ENCODE measurements around the gene C3orf49. TPM values are rescaled to one million over a fixed set of nuclear protein-coding genes. Genes with fewer than 3 reads are reported as not detected.

C3orf49 gene
- total RNA-seq, 1 donor from 2014 or later, result not detected

DNA sequence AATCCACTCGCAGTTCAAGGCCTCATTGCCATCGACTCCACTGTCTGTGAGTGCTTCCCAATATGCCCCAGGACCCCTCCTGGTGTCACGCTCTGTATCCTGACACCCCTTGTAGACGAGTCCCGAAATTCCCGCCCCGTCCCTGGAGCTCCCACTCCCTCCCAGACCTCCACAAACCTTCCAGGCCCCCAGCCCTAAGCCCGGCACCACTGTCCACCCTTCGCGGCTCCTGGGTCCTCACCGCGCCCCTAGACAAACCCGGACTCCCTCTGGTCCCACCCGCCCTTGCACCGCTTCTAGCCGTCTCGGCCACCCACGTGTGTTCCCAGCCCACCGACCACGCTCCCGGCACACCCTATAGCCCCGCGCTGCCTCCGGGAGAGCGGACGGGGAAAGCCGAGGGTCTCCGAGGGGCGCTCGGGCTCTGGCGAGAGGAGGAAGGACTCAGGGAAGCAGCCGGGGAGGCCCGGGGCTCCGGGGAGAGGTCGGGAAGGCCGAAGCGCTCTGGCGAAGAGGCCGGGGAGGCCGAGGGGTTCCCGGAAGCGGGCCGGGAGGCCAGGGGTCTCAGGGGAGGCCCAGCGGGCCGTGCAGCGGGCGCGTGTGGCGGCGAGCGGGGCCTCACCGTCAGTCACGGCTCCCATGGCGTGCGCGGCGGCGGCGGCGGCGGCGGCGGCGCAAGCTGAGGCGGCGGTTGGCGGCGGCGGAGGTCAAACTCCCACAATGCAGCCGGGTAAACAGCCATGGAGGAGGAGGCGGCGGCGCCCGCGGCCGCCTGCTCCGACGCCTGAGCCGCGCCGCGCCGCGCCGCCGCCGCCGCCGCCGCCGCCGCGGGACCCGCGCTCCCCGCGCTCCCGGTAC, 44.3 kb downstream of the C3orf49 start, which contains the start of the genes ATXN7 and THOC7:
Gene ATXN7 (plus strand): TSS at position 718 of the 858 bp plus-strand sequence. CDS start 48,732 bp downstream, outside the sequence.
Gene THOC7 (minus strand): TSS at position 656 of the 858 bp plus-strand sequence. CDS start 15 bp downstream, at position 641.
- no peaks in the 10 kb centered on the region for H3K36me3 ChIP-seq (ENCODE audit: control insufficient read depth in 3 of 3, insufficient read depth in 3 of 3, low read length in 3 of 3)
- H3K27ac ChIP-seq (ENCODE audit: low read depth, low read length), result peak within 1 kb of the TSS; percentile 89
- H3K4me3 ChIP-seq (ENCODE audit: low read length in 3 of 3), result peak within 1 kb of the TSS; percentile 87 to 91 (median 87)
- H3K27me3 ChIP-seq (ENCODE audit: control insufficient read depth in 3 of 3, insufficient read depth in 3 of 3, low read length in 3 of 3), result no peaks in the 10 kb centered on the region
- H3K9ac ChIP-seq (ENCODE audit: low read depth in 1 of 3, low read length in 3 of 3), result peak within 1 kb of the TSS; percentile 87 to 97 (median 92)
- H3K9me3 ChIP-seq (ENCODE audit: control insufficient read depth in 3 of 3, low read length in 3 of 3), result no peaks in the 10 kb centered on the region
- peaks cover 5 to 30% (median 12%) of the 10 kb centered on the region in 3 donors for H3K4me1 ChIP-seq (ENCODE audit: control insufficient read depth in 3 of 3, insufficient read depth in 3 of 3, low read length in 3 of 3)

DNA sequence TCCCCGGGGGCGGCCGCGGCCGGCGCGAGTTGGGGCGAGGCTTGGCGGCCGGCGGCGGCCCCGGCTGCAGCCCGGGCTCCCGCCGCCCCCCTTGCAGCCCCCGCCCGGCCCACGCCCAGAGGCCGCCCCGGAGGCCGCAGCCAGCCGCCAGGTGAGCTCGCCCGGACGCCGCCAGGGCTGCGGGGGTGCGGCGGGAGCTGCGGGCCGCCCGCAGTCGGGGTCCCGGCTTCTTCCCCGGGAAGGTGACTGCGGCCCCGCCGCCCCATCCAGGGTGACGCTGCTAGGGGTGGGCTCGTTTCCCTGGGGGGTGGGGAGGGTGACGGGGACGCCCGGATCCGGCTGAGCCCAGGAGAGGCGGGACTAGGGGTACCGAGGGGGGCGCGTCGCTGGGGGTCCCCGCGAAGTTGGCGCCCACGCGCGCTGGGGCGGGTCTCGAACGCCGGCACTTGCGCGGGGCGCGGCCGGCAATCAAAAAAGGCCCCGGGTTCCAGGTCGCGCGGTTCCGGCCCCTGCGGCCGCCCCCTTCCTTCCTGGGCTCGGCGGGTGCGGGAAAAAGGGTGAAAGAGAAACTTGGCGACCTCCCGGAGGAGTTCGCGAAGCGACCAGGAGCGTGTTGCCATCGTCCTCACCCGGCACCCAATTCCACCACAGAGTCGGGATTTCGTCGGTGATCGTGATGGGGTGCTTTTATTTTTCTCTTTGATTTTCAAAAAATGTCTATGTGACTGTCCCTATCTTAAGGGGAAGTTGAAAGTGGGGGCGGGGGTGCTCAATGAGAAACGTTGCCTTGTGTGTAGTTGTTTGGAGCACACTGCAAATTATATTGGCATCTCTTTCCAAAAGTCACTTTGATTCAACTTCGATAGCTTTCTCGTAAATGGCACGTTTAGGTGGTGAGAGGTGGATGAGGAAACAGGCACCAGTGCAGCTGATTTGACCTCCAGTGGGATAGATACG, 45.2 kb downstream of the C3orf49 start:
- peak overlapping the region; percentile 78 for H3K27ac ChIP-seq (ENCODE audit: low read depth, low read length)
- peak overlapping the region; percentile 67 to 87 (median 74) for H3K4me3 ChIP-seq (ENCODE audit: low read length in 3 of 3)
- peaks cover 5 to 26% (median 12%) of the 10 kb centered on the region in 3 donors for H3K4me1 ChIP-seq (ENCODE audit: control insufficient read depth in 3 of 3, insufficient read depth in 3 of 3, low read length in 3 of 3)
- no peaks in the 10 kb centered on the region for H3K27me3 ChIP-seq (ENCODE audit: control insufficient read depth in 3 of 3, insufficient read depth in 3 of 3, low read length in 3 of 3)
- H3K9ac ChIP-seq (ENCODE audit: low read depth in 1 of 3, low read length in 3 of 3), result peak overlapping the region; percentile 75 to 83 (median 77)
- H3K36me3 ChIP-seq (ENCODE audit: control insufficient read depth in 3 of 3, insufficient read depth in 3 of 3, low read length in 3 of 3), result no peaks in the 10 kb centered on the region
- no peaks in the 10 kb centered on the region for H3K9me3 ChIP-seq (ENCODE audit: control insufficient read depth in 3 of 3, low read length in 3 of 3)

DNA sequence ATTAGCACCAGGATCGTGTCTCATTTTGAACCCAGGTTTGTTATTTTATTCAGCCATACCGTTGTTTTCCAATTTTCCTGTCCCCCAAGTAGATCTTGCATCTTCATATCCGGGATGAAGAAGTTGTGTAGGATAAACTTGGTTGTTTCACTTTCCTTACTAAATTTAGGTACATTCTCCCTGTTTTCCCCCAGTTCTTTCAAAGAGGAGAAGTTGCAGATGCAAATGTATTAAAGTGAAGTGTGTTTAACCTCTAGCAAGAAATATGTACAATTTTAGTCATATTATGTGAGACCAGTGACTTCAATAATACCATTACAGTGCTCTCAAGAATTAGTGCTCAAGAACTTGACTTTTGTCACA, 45.8 kb downstream of the C3orf49 start:
- Histone ChIP-seq H3K4me1 (ENCODE audit: control insufficient read depth in 3 of 3, insufficient read depth in 3 of 3, low read length in 3 of 3) (peaks cover 5 to 26% (median 12%) of the 10 kb centered on the region in 3 donors), H3K9me3 (ENCODE audit: control insufficient read depth in 3 of 3, low read length in 3 of 3) (no peaks in the 10 kb centered on the region), H3K9ac (ENCODE audit: low read depth in 1 of 3, low read length in 3 of 3) (peak overlapping the region; percentile 75 to 83 (median 77)), H3K27ac (ENCODE audit: low read depth, low read length) (peak overlapping the region; percentile 78), H3K27me3 (ENCODE audit: control insufficient read depth in 3 of 3, insufficient read depth in 3 of 3, low read length in 3 of 3) (no peaks in the 10 kb centered on the region), H3K36me3 (ENCODE audit: control insufficient read depth in 3 of 3, insufficient read depth in 3 of 3, low read length in 3 of 3) (no peaks in the 10 kb centered on the region), H3K4me3 (ENCODE audit: low read length in 3 of 3) (peak overlapping the region; percentile 67 to 87 (median 74))

DNA sequence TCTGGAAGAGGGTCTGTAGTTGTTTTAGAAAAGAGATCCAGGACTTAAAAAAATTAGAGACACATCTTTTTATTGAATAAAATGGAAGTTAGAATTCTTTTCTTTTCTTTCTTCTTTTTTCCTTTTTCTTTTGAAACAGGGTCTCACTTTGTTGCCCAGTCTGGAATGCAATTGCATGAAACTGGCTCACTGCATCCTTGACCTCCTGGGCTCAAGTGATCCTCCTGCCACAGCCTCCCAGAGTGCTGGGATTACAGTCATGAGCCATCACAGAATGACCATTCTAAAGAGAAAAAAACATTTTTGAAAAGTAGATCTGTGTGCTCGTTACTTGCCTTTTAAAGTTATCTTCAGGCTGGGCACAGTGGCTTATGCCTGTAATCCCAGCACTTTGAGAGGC, 48.1 kb downstream of the C3orf49 start:
- Histone ChIP-seq H3K27ac (ENCODE audit: low read depth, low read length) (no peak overlapping the region), H3K27me3 (ENCODE audit: control insufficient read depth in 3 of 3, insufficient read depth in 3 of 3, low read length in 3 of 3) (no peaks in the 10 kb centered on the region), H3K4me3 (ENCODE audit: low read length in 3 of 3) (no peak overlapping the region), H3K9me3 (ENCODE audit: control insufficient read depth in 3 of 3, low read length in 3 of 3) (no peaks in the 10 kb centered on the region), H3K36me3 (ENCODE audit: control insufficient read depth in 3 of 3, insufficient read depth in 3 of 3, low read length in 3 of 3) (no peaks in the 10 kb centered on the region), H3K4me1 (ENCODE audit: control insufficient read depth in 3 of 3, insufficient read depth in 3 of 3, low read length in 3 of 3) (peaks cover 15 to 18% (median 15%) of the 10 kb centered on the region in 3 donors), H3K9ac (ENCODE audit: low read depth in 1 of 3, low read length in 3 of 3) (no peak overlapping the region)

DNA sequence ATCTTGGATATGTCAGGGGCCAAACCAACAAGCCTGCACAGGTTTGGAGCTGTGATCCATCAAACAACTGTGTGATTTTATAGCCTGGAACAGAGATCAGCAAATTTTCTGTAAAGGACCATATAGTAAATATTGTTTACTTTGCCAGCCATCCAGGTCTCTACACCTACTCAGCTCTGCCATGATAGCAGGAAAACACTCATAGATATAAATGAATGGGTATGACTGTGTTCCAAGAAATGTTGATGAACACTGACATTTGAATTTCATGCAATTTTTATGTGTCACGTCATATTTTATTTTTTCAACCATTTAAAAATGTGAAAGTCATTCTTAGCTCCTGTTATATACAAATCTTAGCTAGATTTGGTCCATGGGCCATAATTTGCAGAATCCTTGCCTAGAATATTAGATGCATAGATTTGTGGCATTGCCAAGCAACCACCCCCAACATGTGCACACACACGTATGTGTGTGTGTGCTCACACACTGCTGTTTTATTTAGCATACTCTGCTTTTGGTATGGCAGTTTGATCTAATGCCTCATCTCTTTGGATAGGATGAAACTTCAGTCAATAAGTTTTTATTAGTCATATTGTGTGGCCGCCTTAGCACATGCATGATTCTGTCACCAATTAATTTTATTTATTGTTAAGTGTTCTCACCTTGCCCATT, 51.0 kb downstream of the C3orf49 start:
- H3K27ac ChIP-seq (ENCODE audit: low read depth, low read length), result no peak overlapping the region
- no peaks in the 10 kb centered on the region for H3K36me3 ChIP-seq (ENCODE audit: control insufficient read depth in 3 of 3, insufficient read depth in 3 of 3, low read length in 3 of 3)
- H3K27me3 ChIP-seq (ENCODE audit: control insufficient read depth in 3 of 3, insufficient read depth in 3 of 3, low read length in 3 of 3), result no peaks in the 10 kb centered on the region
- peaks cover 4 to 13% (median 4%) of the 10 kb centered on the region in 3 donors for H3K4me1 ChIP-seq (ENCODE audit: control insufficient read depth in 3 of 3, insufficient read depth in 3 of 3, low read length in 3 of 3)
- H3K9ac ChIP-seq (ENCODE audit: low read depth in 1 of 3, low read length in 3 of 3), result no peak overlapping the region
- no peak overlapping the region for H3K4me3 ChIP-seq (ENCODE audit: low read length in 3 of 3)
- H3K9me3 ChIP-seq (ENCODE audit: control insufficient read depth in 3 of 3, low read length in 3 of 3), result no peaks in the 10 kb centered on the region

DNA sequence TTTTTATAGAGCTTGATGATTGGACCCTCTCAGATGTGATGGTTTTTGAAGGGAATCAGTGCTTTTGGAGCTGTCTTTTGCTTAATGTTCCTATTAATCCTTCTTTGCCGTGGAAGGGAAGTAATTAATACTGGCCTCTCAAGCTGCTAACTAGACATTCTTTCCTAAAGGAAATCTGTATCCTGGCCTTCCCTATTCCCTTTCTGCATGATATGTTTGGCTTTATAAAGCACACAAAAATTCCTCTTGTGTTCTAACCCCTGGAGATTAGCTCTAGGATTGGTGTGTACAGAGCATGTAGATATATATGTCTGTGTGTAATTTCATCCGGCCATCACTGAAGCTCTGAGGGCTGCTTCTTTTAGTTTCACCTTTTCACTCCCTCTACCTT, 51.5 kb downstream of the C3orf49 start:
- no peaks in the 10 kb centered on the region for H3K27me3 ChIP-seq (ENCODE audit: control insufficient read depth in 3 of 3, insufficient read depth in 3 of 3, low read length in 3 of 3)
- no peaks in the 10 kb centered on the region for H3K36me3 ChIP-seq (ENCODE audit: control insufficient read depth in 3 of 3, insufficient read depth in 3 of 3, low read length in 3 of 3)
- peaks cover 3 to 13% (median 4%) of the 10 kb centered on the region in 3 donors for H3K4me1 ChIP-seq (ENCODE audit: control insufficient read depth in 3 of 3, insufficient read depth in 3 of 3, low read length in 3 of 3)
- H3K9ac ChIP-seq (ENCODE audit: low read depth in 1 of 3, low read length in 3 of 3), result no peak overlapping the region
- H3K9me3 ChIP-seq (ENCODE audit: control insufficient read depth in 3 of 3, low read length in 3 of 3), result no peaks in the 10 kb centered on the region
- H3K4me3 ChIP-seq (ENCODE audit: low read length in 3 of 3), result no peak overlapping the region
- no peak overlapping the region for H3K27ac ChIP-seq (ENCODE audit: low read depth, low read length)

DNA sequence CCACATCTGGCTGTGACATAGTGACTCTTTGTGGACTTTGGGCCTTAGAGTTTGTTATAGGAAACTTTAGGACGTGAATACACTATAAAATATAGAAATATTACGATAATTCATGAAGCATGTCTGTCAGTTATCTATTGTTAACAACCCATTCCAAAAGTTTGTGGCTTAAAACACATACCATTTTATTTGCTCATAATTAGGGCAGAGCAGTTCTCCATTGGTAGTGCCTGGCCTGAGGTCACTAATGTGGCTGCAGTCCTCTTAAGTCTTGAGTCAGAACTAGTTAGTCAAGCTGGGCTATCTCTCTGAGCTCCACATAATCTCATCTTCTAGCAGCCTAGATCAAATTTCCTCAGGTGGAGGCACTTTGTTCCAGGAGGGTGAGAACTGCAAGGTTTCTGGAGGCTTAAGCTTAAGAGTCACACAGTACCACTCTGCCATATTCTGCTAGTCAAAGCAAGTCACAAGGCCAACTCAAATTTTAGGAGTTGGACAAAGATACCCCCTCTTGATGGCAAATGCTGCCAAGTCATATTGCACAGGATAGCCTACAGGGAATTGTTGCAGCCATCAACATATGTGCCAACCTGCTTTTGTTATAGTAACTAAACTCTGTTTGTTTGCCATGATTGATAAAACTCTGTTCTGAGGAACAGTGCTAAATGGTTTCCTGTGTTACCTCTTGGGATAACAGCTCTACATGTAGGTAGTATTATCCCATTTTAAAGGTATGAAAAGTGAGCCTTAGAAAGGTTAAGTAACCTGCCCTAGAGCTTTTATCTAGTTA, 53.2 kb downstream of the C3orf49 start:
- no peak overlapping the region for H3K4me3 ChIP-seq (ENCODE audit: low read length in 3 of 3)
- no peak overlapping the region for H3K27ac ChIP-seq (ENCODE audit: low read depth, low read length)
- H3K9me3 ChIP-seq (ENCODE audit: control insufficient read depth in 3 of 3, low read length in 3 of 3), result no peaks in the 10 kb centered on the region
- no peak overlapping the region for H3K9ac ChIP-seq (ENCODE audit: low read depth in 1 of 3, low read length in 3 of 3)
- no peaks in the 10 kb centered on the region for H3K27me3 ChIP-seq (ENCODE audit: control insufficient read depth in 3 of 3, insufficient read depth in 3 of 3, low read length in 3 of 3)
- peaks cover 4 to 13% (median 8%) of the 10 kb centered on the region in 3 donors for H3K4me1 ChIP-seq (ENCODE audit: control insufficient read depth in 3 of 3, insufficient read depth in 3 of 3, low read length in 3 of 3)
- no peaks in the 10 kb centered on the region for H3K36me3 ChIP-seq (ENCODE audit: control insufficient read depth in 3 of 3, insufficient read depth in 3 of 3, low read length in 3 of 3)

DNA sequence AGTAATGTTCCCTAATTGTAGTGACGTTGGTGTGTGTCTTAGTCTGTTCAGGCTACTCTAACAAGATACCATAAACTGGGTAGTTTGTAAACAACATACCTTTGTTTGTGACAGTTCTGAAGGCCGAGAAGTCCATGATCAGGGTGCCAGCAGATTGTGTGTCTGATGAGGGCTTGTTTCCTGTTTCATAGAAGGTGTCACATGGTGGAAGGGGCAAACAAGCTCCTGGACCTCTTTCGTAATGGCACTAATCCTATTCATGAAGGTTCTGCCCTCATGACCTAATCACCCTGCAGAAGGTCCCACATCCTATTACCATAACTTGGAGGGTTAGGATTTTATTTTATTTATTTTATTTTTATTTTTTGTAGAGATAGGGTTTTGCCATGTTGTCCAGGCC, 55.7 kb downstream of the C3orf49 start:
- no peak overlapping the region for H3K9ac ChIP-seq (ENCODE audit: low read depth in 1 of 3, low read length in 3 of 3)
- no peaks in the 10 kb centered on the region for H3K27me3 ChIP-seq (ENCODE audit: control insufficient read depth in 3 of 3, insufficient read depth in 3 of 3, low read length in 3 of 3)
- no peak overlapping the region for H3K4me3 ChIP-seq (ENCODE audit: low read length in 3 of 3)
- peaks cover 4 to 13% (median 10%) of the 10 kb centered on the region in 3 donors for H3K4me1 ChIP-seq (ENCODE audit: control insufficient read depth in 3 of 3, insufficient read depth in 3 of 3, low read length in 3 of 3)
- no peaks in the 10 kb centered on the region for H3K36me3 ChIP-seq (ENCODE audit: control insufficient read depth in 3 of 3, insufficient read depth in 3 of 3, low read length in 3 of 3)
- no peaks in the 10 kb centered on the region for H3K9me3 ChIP-seq (ENCODE audit: control insufficient read depth in 3 of 3, low read length in 3 of 3)
- no peak overlapping the region for H3K27ac ChIP-seq (ENCODE audit: low read depth, low read length)

DNA sequence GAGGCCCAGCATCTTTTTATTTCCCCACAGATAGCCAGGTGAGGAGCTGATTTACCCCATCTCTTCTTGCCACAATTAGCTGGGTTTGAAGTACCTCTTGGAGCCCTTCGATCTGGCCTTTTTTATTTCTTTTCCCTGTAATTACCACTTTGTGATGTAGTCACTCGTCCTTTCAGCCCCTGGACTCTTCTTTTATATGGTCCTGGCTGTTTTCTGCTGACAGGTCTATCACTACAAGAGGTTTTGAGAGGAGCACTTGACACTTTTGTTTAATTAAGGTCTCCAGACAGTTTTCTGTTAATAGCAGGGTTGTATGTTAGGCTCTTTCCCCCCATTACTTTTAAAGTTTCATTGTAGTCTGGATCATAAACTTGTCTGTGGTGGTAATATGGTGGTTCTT, 56.4 kb downstream of the C3orf49 start:
- Histone ChIP-seq H3K27ac (ENCODE audit: low read depth, low read length) (no peak overlapping the region), H3K9ac (ENCODE audit: low read depth in 1 of 3, low read length in 3 of 3) (no peak overlapping the region), H3K36me3 (ENCODE audit: control insufficient read depth in 3 of 3, insufficient read depth in 3 of 3, low read length in 3 of 3) (no peaks in the 10 kb centered on the region), H3K9me3 (ENCODE audit: control insufficient read depth in 3 of 3, low read length in 3 of 3) (no peaks in the 10 kb centered on the region), H3K4me3 (ENCODE audit: low read length in 3 of 3) (no peak overlapping the region), H3K4me1 (ENCODE audit: control insufficient read depth in 3 of 3, insufficient read depth in 3 of 3, low read length in 3 of 3) (peaks cover 4 to 9% (median 8%) of the 10 kb centered on the region in 3 donors), H3K27me3 (ENCODE audit: control insufficient read depth in 3 of 3, insufficient read depth in 3 of 3, low read length in 3 of 3) (no peaks in the 10 kb centered on the region)
